ENCODE results near the gene GPR37. TPM values are rescaled to one million over a fixed set of nuclear protein-coding genes. Genes with fewer than 3 reads are reported as not detected.

The GPR37 gene
- total RNA-seq, 1 experiment from 2014 or later = 1.8 TPM

DNA sequence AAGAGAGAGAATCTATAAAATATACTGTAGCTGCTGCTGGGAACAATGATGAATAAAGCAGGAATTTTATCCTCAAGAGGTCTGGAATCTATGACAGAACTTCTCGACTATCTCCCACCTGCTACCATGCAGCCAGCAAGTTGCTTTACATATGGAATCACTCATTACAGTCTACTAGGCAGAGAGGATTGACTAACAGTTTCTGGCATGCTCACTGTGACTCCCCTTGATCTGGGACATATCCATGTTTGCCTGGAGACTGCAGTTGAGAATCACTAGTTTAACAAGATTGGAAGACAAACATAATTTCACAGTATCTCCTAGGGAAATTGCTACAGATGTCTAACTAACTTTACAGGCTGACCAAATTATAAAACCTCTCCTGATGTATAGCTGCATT lies 13.3 kb downstream of the GPR37 start:
- no peaks in the 10 kb centered on the region for H3K36me3 ChIP-seq (ENCODE audit: low read depth)
- H3K27ac ChIP-seq = no peak overlapping the region
- H3K4me2 ChIP-seq = no peak overlapping the region
- H3K79me2 ChIP-seq (ENCODE audit: low read depth) = no peaks in the 10 kb centered on the region
- no peak for DNase-seq
- no TSS peak for BruUV-seq (replicated peaks)
- ChIA-PET POLR2A (ENCODE audit: unreplicated experiment) (no interaction called here), CTCF (no interaction called here)
- no peaks in the 10 kb centered on the region for H3F3A ChIP-seq (ENCODE audit: insufficient read depth, low read depth)
- no peaks in the 10 kb centered on the region for H3K9me3 ChIP-seq (ENCODE audit: insufficient read depth, low read depth)
- TF ChIP-seq, protein P1, sequence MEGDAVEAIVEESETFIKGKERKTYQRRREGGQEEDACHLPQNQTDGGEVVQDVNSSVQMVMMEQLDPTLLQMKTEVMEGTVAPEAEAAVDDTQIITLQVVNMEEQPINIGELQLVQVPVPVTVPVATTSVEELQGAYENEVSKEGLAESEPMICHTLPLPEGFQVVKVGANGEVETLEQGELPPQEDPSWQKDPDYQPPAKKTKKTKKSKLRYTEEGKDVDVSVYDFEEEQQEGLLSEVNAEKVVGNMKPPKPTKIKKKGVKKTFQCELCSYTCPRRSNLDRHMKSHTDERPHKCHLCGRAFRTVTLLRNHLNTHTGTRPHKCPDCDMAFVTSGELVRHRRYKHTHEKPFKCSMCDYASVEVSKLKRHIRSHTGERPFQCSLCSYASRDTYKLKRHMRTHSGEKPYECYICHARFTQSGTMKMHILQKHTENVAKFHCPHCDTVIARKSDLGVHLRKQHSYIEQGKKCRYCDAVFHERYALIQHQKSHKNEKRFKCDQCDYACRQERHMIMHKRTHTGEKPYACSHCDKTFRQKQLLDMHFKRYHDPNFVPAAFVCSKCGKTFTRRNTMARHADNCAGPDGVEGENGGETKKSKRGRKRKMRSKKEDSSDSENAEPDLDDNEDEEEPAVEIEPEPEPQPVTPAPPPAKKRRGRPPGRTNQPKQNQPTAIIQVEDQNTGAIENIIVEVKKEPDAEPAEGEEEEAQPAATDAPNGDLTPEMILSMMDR (conservative IDR thresholded peaks at IDR 0.05) = no peak
- no peak for TF ChIP-seq EZH2 (IDR thresholded peaks at IDR 0.05; ENCODE audit: low read depth)
- no peaks in the 10 kb centered on the region for H3K27me3 ChIP-seq (ENCODE audit: insufficient read depth, low read depth)
- H3K9me2 ChIP-seq (ENCODE audit: insufficient read depth) = no peaks in the 10 kb centered on the region
- no peak overlapping the region for H2AFZ ChIP-seq
- no peaks in the 10 kb centered on the region for H3K4me1 ChIP-seq (replicated peaks; ENCODE audit: insufficient read depth)
- H4K20me1 ChIP-seq (ENCODE audit: insufficient read depth) = no peaks in the 10 kb centered on the region
- intact Hi-C loops (cut with micrococcal nuclease; ENCODE audit: unreplicated experiment) = no loop called here
- H3K4me3 ChIP-seq = no peak overlapping the region

DNA sequence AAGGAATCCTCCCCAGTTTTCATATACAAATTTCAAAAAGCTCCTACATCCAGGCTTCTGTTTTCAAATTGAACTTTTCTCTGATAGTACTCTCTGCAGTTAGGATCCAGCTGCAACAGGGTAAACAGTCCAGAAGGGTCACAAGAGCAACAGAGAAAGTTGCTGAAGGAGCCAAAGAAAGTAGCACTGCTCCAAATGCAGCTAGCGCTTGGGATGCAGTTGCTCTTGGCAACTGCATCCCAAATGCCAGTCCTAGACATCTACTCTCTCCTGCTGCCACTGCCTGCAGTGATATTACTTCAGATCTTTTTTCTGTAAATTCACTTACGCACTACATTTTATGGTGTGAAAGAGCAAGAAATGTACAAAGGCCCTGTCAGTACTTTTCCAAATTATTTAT lies 14.6 kb downstream of the GPR37 start:
- no peak for DNase-seq
- no peaks in the 10 kb centered on the region for H3K79me2 ChIP-seq (ENCODE audit: low read depth)
- no peak overlapping the region for H2AFZ ChIP-seq
- TF ChIP-seq EZH2 (IDR thresholded peaks at IDR 0.05; ENCODE audit: low read depth) = no peak
- TF ChIP-seq, protein P1 (conservative IDR thresholded peaks at IDR 0.05) = no peak
- no peak overlapping the region for H3K4me2 ChIP-seq
- H3K27ac ChIP-seq = no peak overlapping the region
- CTCF ChIA-PET = no interaction called here
- POLR2A ChIA-PET (ENCODE audit: unreplicated experiment) = no interaction called here
- H3K27me3 ChIP-seq (ENCODE audit: insufficient read depth, low read depth) = no peaks in the 10 kb centered on the region
- no peaks in the 10 kb centered on the region for H3K4me1 ChIP-seq (replicated peaks; ENCODE audit: insufficient read depth)
- intact Hi-C loops (cut with micrococcal nuclease; ENCODE audit: unreplicated experiment) = no loop called here
- no peaks in the 10 kb centered on the region for H3F3A ChIP-seq (ENCODE audit: insufficient read depth, low read depth)
- BruUV-seq (replicated peaks) = no TSS peak
- no peaks in the 10 kb centered on the region for H3K36me3 ChIP-seq (ENCODE audit: low read depth)
- H3K4me3 ChIP-seq = no peak overlapping the region
- H3K9me2 ChIP-seq (ENCODE audit: insufficient read depth) = no peaks in the 10 kb centered on the region
- H3K9me3 ChIP-seq (ENCODE audit: insufficient read depth, low read depth) = no peaks in the 10 kb centered on the region
- H4K20me1 ChIP-seq (ENCODE audit: insufficient read depth) = no peaks in the 10 kb centered on the region

DNA sequence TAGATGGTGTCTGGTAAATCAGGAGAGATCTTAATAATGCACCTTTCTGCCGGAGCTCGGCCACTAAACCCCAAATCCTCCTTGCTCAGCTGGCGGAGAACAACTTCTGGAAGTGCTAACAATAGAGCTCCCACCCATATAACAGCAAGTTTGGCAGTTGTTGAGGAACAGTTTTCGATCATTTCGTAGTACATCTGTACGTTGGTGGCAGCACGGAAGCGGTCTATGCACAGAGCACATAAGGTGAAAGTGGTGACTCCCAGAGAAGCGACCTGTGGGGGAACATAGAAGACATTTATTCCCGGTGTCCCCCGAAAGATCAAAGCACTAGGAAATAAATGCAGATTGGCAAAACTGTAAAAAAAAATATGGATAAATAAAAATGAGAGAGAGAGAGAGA lies 18.5 kb downstream of the GPR37 start:
- BruUV-seq (replicated peaks) = no TSS peak

More for the DNA sequence above, 18.5 kb downstream of the GPR37 start:
- Histone ChIP-seq H3K79me2 (ENCODE audit: low read depth) (no peaks in the 10 kb centered on the region), H3K27me3 (ENCODE audit: insufficient read depth, low read depth) (no peaks in the 10 kb centered on the region), H3K4me1 (replicated peaks; ENCODE audit: insufficient read depth) (no peaks in the 10 kb centered on the region), H3K27ac (no peak overlapping the region), H3K4me2 (no peak overlapping the region), H3K9me3 (ENCODE audit: insufficient read depth, low read depth) (no peaks in the 10 kb centered on the region), H3K9me2 (ENCODE audit: insufficient read depth) (no peaks in the 10 kb centered on the region), H3K4me3 (no peak overlapping the region), H3K36me3 (ENCODE audit: low read depth) (no peaks in the 10 kb centered on the region), H2AFZ (no peak overlapping the region), H3F3A (ENCODE audit: insufficient read depth, low read depth) (no peaks in the 10 kb centered on the region), H4K20me1 (ENCODE audit: insufficient read depth) (no peaks in the 10 kb centered on the region)
- DNase-seq = no peak
- CTCF ChIA-PET = no interaction called here
- no peak for TF ChIP-seq EZH2 (IDR thresholded peaks at IDR 0.05; ENCODE audit: low read depth)
- TF ChIP-seq, protein P1 (conservative IDR thresholded peaks at IDR 0.05) = no peak
- intact Hi-C loops (cut with micrococcal nuclease; ENCODE audit: unreplicated experiment) = loop anchor here (5.0 kb wide), 1 partner anchor 315 kb away; no protein-coding TSS in a partner anchor
- POLR2A ChIA-PET (ENCODE audit: unreplicated experiment) = no interaction called here

Measured in PC-9 (cell line).